Bronchial epithelial cell (primary cell): ENCODE measurements around the gene FRMD1. TPM values are rescaled to one million over a fixed set of nuclear protein-coding genes. Genes with fewer than 3 reads are reported as not detected.

Experiments used
- DNase-seq: peaks from one replicate; pipeline ENCODE4 v3.0.0-alpha.2; 2010; ENCODE audit warnings: low read depth
- FAIRE-seq: peaks from 2 replicates; lab custom pipeline; 2011; peaks lifted over from hg19 to GRCh38; lab: Jason Lieb, UNC
- H3K27me3 ChIP-seq: 2 replicates; pipeline ENCODE4 v1.5.1; 2011; ENCODE audit warnings: low read length; ENCODE audit not compliant: control insufficient read depth, insufficient read depth
- H3K36me3 ChIP-seq: 2 replicates; pipeline ENCODE4 v1.5.1; 2011; ENCODE audit warnings: low read length; ENCODE audit not compliant: control insufficient read depth, insufficient read depth
- H3K4me3 ChIP-seq: 2 replicates; pipeline ENCODE4 v1.5.1; 2011; ENCODE audit warnings: mild to moderate bottlenecking, low read depth, low read length, control low read depth
- CTCF ChIP-seq: IDR thresholded peaks from 2 replicates; pipeline ENCODE4 v1.5.1; 2011; ENCODE audit warnings: mild to moderate bottlenecking, moderate library complexity, low read length, control low read depth, inconsistent platforms; ENCODE audit not compliant: insufficient read depth, severe bottlenecking
- total RNA-seq: library from RNA; depleted of rRNA; stranded (reverse); fragments of >200 nt; gene quantifications from 2 replicates; pipeline ENCODE4 v1.2.1, GENCODE V29; 2014

Gene FRMD1
- total RNA-seq, 1 donor from 2014 or later: not detected

GRCh38 chr6:168095716-168096250 is 16.8 kb upstream of the FRMD1 start:
- Histone ChIP-seq H3K36me3 (no peaks in the 10 kb centered on the region), H3K27me3 (no peaks in the 10 kb centered on the region), H3K4me3 (no peak overlapping the region)
- DNase-seq: no peak
- TF ChIP-seq CTCF: no peak
- FAIRE-seq: no peak

- TF ChIP-seq CTCF: no peak
- no peak for DNase-seq
- Histone ChIP-seq H3K27me3 (no peaks in the 10 kb centered on the region), H3K4me3 (no peak overlapping the region), H3K36me3 (no peaks in the 10 kb centered on the region)
- FAIRE-seq: no peak
Measured at GRCh38 chr6:168095171-168095691, 16.2 kb upstream of the FRMD1 start.

GRCh38 chr6:168093634-168094033 is 14.6 kb upstream of the FRMD1 start:
- no peak for DNase-seq
- Histone ChIP-seq H3K36me3 (no peaks in the 10 kb centered on the region), H3K27me3 (no peaks in the 10 kb centered on the region), H3K4me3 (no peak overlapping the region)
- no peak for FAIRE-seq
- TF ChIP-seq CTCF: no peak

- Histone ChIP-seq H3K4me3 (no peak overlapping the region), H3K27me3 (no peaks in the 10 kb centered on the region), H3K36me3 (no peaks in the 10 kb centered on the region)
- no peak for TF ChIP-seq CTCF
- no peak for FAIRE-seq
- no peak for DNase-seq
Measured at GRCh38 chr6:168093071-168093505, 14.1 kb upstream of the FRMD1 start.

- H3K4me3 ChIP-seq: no peak overlapping the region
- no peak for DNase-seq
- H3K36me3 ChIP-seq: no peaks in the 10 kb centered on the region
- H3K27me3 ChIP-seq: no peaks in the 10 kb centered on the region
- TF ChIP-seq CTCF: no peak
- no peak for FAIRE-seq
Measured at GRCh38 chr6:168092541-168092940, 13.5 kb upstream of the FRMD1 start.
